Neural cell (in vitro differentiated cells): ENCODE measurements around the gene SYTL3. TPM values are rescaled to one million over a fixed set of nuclear protein-coding genes. Genes with fewer than 3 reads are reported as not detected.

ENCODE experiments used
- H2AFZ ChIP-seq: fragments of 200-600, 300-800 bp; sonication (generic), shearing (Covaris generic); 2 replicates; pipeline ENCODE4 v1.6.0; 2014; ENCODE audit warnings: low read depth, mild to moderate bottlenecking, antibody characterized with exemption, low read length, moderate library complexity
- H3F3A ChIP-seq: fragments of 200-600 bp; shearing (Covaris generic); 2 replicates; pipeline ENCODE4 v1.6.1; 2016; ENCODE audit warnings: mild to moderate bottlenecking, moderate library complexity, mixed read lengths, antibody characterized with exemption, low read length; ENCODE audit not compliant: insufficient read depth, poor library complexity, severe bottlenecking
- H3K27ac ChIP-seq: fragments of 200-600, 300-800 bp; sonication (generic), shearing (Covaris generic); 2 replicates; pipeline ENCODE4 v1.5.1; 2014; ENCODE audit warnings: mild to moderate bottlenecking, low read length, moderate library complexity
- H3K27me3 ChIP-seq: fragments of 300-800, 200-600 bp; sonication (generic), shearing (Covaris generic); 2 replicates; pipeline ENCODE4 v1.6.0; 2014; ENCODE audit warnings: mild to moderate bottlenecking, low read depth, low read length, moderate library complexity; ENCODE audit not compliant: insufficient read depth
- H3K36me3 ChIP-seq: fragments of 300-800, 200-600 bp; sonication (generic), shearing (Covaris generic); 2 replicates; pipeline ENCODE4 v1.5.1; 2014; ENCODE audit warnings: mild to moderate bottlenecking, antibody characterized with exemption, low read length, moderate library complexity; ENCODE audit not compliant: insufficient read depth
- H3K4me2 ChIP-seq: fragments of 300-800, 200-600 bp; sonication (generic), shearing (Covaris generic); 2 replicates; pipeline ENCODE4 v1.6.0; 2014; ENCODE audit warnings: mild to moderate bottlenecking, low read length
- H3K4me3 ChIP-seq: fragments of 300-800, 200-600 bp; sonication (generic), shearing (Covaris generic); 2 replicates; pipeline ENCODE4 v1.5.1; 2014; ENCODE audit warnings: mild to moderate bottlenecking, low read length, moderate library complexity
- H3K79me2 ChIP-seq: fragments of 200-600 bp; shearing (Covaris generic); replicated peaks from 2 replicates; pipeline ENCODE4 v1.6.0; 2014; ENCODE audit warnings: mild to moderate bottlenecking, low read length, moderate library complexity; ENCODE audit not compliant: insufficient read depth
- H3K9ac ChIP-seq: fragments of 300-800, 200-600 bp; sonication (generic), shearing (Covaris generic); 2 replicates; pipeline ENCODE4 v1.6.1; 2016; ENCODE audit warnings: mild to moderate bottlenecking, low read length, mixed read lengths
- H3K9me2 ChIP-seq: fragments of 200-600 bp; shearing (Covaris generic); 2 replicates; pipeline ENCODE4 v1.6.1; 2016; ENCODE audit warnings: mild to moderate bottlenecking, low read length, mixed read lengths; ENCODE audit not compliant: insufficient read depth
- H3K9me3 ChIP-seq: fragments of 200-600, 300-800 bp; sonication (generic), shearing (Covaris generic); 2 replicates; pipeline ENCODE4 v1.6.1; 2016; ENCODE audit warnings: mild to moderate bottlenecking, mixed run types, low read length, moderate library complexity, mixed read lengths
- H4K20me1 ChIP-seq: fragments of 200-600 bp; shearing (Covaris generic); 2 replicates; pipeline ENCODE4 v1.6.1; 2016; ENCODE audit warnings: mild to moderate bottlenecking, mixed run types; ENCODE audit not compliant: insufficient read depth
- CTCF ChIP-seq: fragments of 450-650 bp; IDR thresholded peaks from 2 replicates; pipeline ENCODE4 v1.5.1; 2014; ENCODE audit warnings: antibody characterized with exemption, mild to moderate bottlenecking, moderate library complexity; ENCODE audit not compliant: poor library complexity, severe bottlenecking
- EP300 ChIP-seq: fragments of 450-650 bp; conservative IDR thresholded peaks from 2 replicates; pipeline ENCODE4 v1.6.1; 2014; ENCODE audit warnings: antibody characterized with exemption, mild to moderate bottlenecking, moderate library complexity; ENCODE audit not compliant: poor library complexity, severe bottlenecking
- EZH2 ChIP-seq: fragments of 200-600, 300-800 bp; shearing (Covaris generic), sonication (generic); IDR thresholded peaks from 2 replicates; pipeline ENCODE4 v1.6.1; 2014; ENCODE audit warnings: antibody characterized with exemption, low read length, borderline replicate concordance, mild to moderate bottlenecking; ENCODE audit not compliant: insufficient read depth, poor library complexity, severe bottlenecking
- MXI1 ChIP-seq: fragments of 450-650 bp; conservative IDR thresholded peaks from 2 replicates; pipeline ENCODE4 v1.6.1; 2014; ENCODE audit warnings: antibody characterized with exemption, mild to moderate bottlenecking; ENCODE audit not compliant: poor library complexity, severe bottlenecking
- POLR2AphosphoS5 ChIP-seq: IDR thresholded peaks from 2 replicates; pipeline ENCODE4 v1.6.1; 2012
- RAD21 ChIP-seq: fragments of 450-650 bp; conservative IDR thresholded peaks from 2 replicates; pipeline ENCODE4 v1.6.1; 2014; ENCODE audit warnings: antibody characterized with exemption, mild to moderate bottlenecking, moderate library complexity
- REST ChIP-seq: IDR thresholded peaks from 2 replicates; pipeline ENCODE4 v1.6.1; 2012; ENCODE audit warnings: borderline replicate concordance
- SMC3 ChIP-seq: fragments of 450-650 bp; conservative IDR thresholded peaks from 2 replicates; pipeline ENCODE4 v1.6.1; 2014; ENCODE audit warnings: antibody characterized with exemption, mild to moderate bottlenecking, moderate library complexity; ENCODE audit not compliant: poor library complexity
- TAF1 ChIP-seq: IDR thresholded peaks from 2 replicates; pipeline ENCODE4 v1.6.1; 2012; ENCODE audit warnings: low read depth
- polyA plus RNA-seq: library from polyadenylated mRNA; depleted of rRNA; stranded (reverse); fragments of >200 nt; gene quantifications from 2 replicates; pipeline ENCODE4 v1.2.3, GENCODE V29; 2014

Gene SYTL3
- polyA plus RNA-seq, 1 donor from 2014 or later = 2.1 TPM

DNA sequence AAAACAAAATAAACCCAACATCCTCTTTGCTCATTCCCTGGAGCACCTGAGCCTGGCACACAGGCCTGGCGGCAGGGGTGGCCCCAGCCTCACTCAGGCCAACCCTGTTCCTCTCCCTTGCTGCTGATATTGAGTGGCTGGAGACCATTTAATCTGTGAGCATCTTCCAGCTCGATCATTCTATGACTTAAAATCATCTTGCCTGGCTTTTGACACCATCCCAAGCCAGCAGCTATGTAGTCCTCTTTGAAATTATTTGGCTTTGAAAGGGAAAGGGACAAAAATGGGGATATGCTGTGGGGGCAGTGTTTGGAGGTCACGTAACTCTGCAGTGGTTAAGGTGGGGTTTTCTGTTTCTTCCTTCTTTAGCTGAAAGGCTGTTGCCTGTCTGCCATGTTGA lies 146.5 kb downstream of the SYTL3 start:
- H3K27me3 ChIP-seq = no peaks in the 10 kb centered on the region
- peaks cover 5% of the 10 kb centered on the region for H3K79me2 ChIP-seq
- no peaks in the 10 kb centered on the region for H3K9me2 ChIP-seq
- H3K9ac ChIP-seq = no peak overlapping the region
- H3F3A ChIP-seq = no peaks in the 10 kb centered on the region
- H3K36me3 ChIP-seq = no peaks in the 10 kb centered on the region
- H3K27ac ChIP-seq = no peak overlapping the region
- H2AFZ ChIP-seq = no peak overlapping the region
- no peak overlapping the region for H3K4me3 ChIP-seq
- no peaks in the 10 kb centered on the region for H4K20me1 ChIP-seq
- TF ChIP-seq EZH2 = no peak
- TF ChIP-seq CTCF = no peak
- no peak for TF ChIP-seq TAF1
- TF ChIP-seq POLR2AphosphoS5 = no peak
- no peak for TF ChIP-seq RAD21
- TF ChIP-seq REST = no peak
- TF ChIP-seq SMC3 = no peak
- no peak for TF ChIP-seq EP300
- no peak for TF ChIP-seq MXI1
- no peak overlapping the region for H3K4me2 ChIP-seq
- no peaks in the 10 kb centered on the region for H3K9me3 ChIP-seq

DNA sequence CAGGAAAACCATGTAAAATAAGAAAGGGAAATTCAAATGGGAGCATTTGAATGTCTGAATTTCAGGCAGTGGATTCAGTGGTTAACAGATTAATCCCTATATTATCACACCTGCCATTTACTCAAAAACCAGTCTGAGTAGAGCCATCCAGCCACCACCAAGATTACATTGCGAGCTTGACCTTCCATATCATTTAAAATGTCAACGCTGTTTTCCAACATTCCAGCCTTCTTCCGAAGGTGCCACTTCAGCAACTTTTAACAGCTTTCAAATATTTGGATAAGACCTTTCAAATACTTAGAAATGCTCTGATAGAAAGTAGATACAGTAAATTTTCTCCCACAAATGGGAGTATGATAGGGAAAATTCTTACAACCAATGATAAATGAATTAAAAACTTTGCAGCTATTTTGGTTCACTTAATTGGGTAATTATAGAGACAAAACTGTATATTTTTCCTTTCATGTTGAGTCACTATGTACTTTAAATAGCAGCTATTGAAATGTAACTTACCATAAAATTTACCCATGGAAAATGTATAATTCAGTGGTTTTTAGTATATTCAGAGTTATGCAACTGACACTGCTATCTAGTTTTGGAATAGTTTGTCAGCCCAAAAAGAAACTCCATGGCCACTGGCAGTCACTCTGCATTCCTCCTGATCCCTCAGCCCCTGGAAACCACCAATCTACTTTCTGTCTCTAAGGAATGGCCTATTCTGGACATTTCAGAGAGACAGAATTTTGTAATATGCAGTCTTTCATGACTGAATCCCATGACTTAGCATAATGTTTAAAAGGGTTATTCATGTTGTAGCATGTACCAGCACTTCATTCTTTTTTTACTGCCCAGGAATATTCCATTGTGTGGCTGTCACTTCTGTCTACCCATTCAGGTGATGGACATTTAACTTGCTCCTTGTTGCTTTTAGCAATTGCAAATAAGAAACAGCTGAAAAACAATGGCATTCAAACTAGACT lies 147.8 kb downstream of the SYTL3 start:
- Histone ChIP-seq H3F3A (no peaks in the 10 kb centered on the region), H4K20me1 (no peaks in the 10 kb centered on the region), H3K36me3 (no peaks in the 10 kb centered on the region), H2AFZ (no peak overlapping the region), H3K27me3 (no peaks in the 10 kb centered on the region), H3K27ac (no peak overlapping the region), H3K9me2 (no peaks in the 10 kb centered on the region), H3K9me3 (no peaks in the 10 kb centered on the region), H3K4me3 (no peak overlapping the region), H3K4me2 (no peak overlapping the region), H3K9ac (no peak overlapping the region), H3K79me2 (peaks cover 5% of the 10 kb centered on the region)
- TF ChIP-seq POLR2AphosphoS5 = no peak
- peak; percentile 37 for TF ChIP-seq EP300
